ENCODE data around the gene SNHG17.
"Not testable (repeated sequence)": the region's sequence is repeated elsewhere in the genome, so short reads cannot be mapped to it uniquely, and the experiment has no call there.

Gene SNHG17

DNA sequence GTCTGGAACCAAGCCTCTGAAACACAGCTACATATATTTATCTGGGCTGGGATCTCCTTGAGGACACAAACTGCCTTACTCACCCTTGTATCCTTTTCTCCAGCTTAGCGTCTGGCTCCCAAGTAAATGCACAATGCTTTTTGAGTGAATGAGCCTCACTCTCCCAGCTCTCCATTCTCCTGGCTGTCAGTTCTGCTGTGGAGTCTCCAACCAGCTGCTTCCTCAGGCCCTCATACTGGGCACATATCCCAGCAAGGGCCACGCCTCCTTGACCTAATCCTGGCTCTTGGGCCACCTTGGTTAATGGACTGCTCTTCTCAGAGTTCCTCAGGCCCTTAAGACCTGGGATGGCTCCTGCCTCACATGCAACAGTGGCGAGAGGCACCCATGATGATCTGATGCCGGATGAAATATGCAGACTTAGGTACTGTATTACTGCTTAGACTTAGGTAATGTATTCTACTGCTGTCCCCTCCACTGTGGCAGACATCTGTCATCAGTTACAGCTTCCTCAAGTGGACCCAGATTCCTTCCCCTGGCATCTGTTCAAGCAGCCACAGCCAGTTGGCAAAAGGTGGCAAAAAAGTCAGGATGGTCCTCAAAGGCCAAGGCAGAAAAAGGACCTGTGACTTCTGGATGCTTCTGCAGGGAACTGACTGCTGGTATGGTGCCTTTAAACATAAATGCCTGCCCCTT lies 16.5 kb downstream of the SNHG17 start:
- H3K27ac ChIP-seq (ENCODE audit: low read length): no peak overlapping the region

GRCh38 chr20:38414769-38415450 lies 20.2 kb downstream of the SNHG17 start:
- Histone ChIP-seq H4K20me1 (ENCODE audit: insufficient read depth, low read length) (peaks cover 9% of the 10 kb centered on the region; the same call in 1 of the 2 replicates), H3K36me3 (ENCODE audit: insufficient read depth, low read length) (peaks cover 56% of the 10 kb centered on the region), H3K4me3 (ENCODE audit: low read depth in 1 of 2, low read length in 2 of 2) (no peak overlapping the region), H3K4me1 (ENCODE audit: insufficient read depth, low read length) (no peaks in the 10 kb centered on the region), H3K9ac (ENCODE audit: low read depth, low read length) (no peak overlapping the region), H3K79me2 (ENCODE audit: insufficient read depth, low read length) (no peaks in the 10 kb centered on the region), H2AFZ (ENCODE audit: low read depth, low read length) (no peak overlapping the region), H3K27me3 (ENCODE audit: insufficient read depth, low read length, poor library complexity) (no peaks in the 10 kb centered on the region), H3K27ac (ENCODE audit: low read length) (no peak overlapping the region), H3K9me3 (ENCODE audit: insufficient read depth, low read length, severe bottlenecking) (no peaks in the 10 kb centered on the region), H3K4me2 (ENCODE audit: insufficient read depth, low read length) (no peak overlapping the region)
- TF ChIP-seq, protein P1, sequence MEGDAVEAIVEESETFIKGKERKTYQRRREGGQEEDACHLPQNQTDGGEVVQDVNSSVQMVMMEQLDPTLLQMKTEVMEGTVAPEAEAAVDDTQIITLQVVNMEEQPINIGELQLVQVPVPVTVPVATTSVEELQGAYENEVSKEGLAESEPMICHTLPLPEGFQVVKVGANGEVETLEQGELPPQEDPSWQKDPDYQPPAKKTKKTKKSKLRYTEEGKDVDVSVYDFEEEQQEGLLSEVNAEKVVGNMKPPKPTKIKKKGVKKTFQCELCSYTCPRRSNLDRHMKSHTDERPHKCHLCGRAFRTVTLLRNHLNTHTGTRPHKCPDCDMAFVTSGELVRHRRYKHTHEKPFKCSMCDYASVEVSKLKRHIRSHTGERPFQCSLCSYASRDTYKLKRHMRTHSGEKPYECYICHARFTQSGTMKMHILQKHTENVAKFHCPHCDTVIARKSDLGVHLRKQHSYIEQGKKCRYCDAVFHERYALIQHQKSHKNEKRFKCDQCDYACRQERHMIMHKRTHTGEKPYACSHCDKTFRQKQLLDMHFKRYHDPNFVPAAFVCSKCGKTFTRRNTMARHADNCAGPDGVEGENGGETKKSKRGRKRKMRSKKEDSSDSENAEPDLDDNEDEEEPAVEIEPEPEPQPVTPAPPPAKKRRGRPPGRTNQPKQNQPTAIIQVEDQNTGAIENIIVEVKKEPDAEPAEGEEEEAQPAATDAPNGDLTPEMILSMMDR (IDR thresholded peaks at IDR 0.05; ENCODE audit: borderline replicate concordance, extremely low read depth, low read length, poor library complexity, severe bottlenecking): no peak
- TF ChIP-seq EZH2 (IDR thresholded peaks at IDR 0.05; ENCODE audit: borderline replicate concordance, low read depth, low read length, severe bottlenecking): no peak
- ATAC-seq (ENCODE audit: insufficient read depth, low read depth) (no peak), DNase-seq (peak; percentile 4)

More for the DNA sequence above, 16.5 kb downstream of the SNHG17 start:
- ATAC-seq (ENCODE audit: insufficient read depth, low read depth) (peak; percentile 26), DNase-seq (no peak)
- Histone ChIP-seq H3K36me3 (ENCODE audit: insufficient read depth, low read length) (peaks cover 78% of the 10 kb centered on the region), H3K4me2 (ENCODE audit: insufficient read depth, low read length) (no peak overlapping the region), H2AFZ (ENCODE audit: low read depth, low read length) (no peak overlapping the region), H3K4me3 (ENCODE audit: low read depth in 1 of 2, low read length in 2 of 2) (no peak overlapping the region), H3K9ac (ENCODE audit: low read depth, low read length) (no peak overlapping the region), H3K9me3 (ENCODE audit: insufficient read depth, low read length, severe bottlenecking) (no peaks in the 10 kb centered on the region), H3K79me2 (ENCODE audit: insufficient read depth, low read length) (peaks cover 18% of the 10 kb centered on the region; the same call in 1 of the 2 replicates), H3K4me1 (ENCODE audit: insufficient read depth, low read length) (no peaks in the 10 kb centered on the region), H4K20me1 (ENCODE audit: insufficient read depth, low read length) (peaks cover 46% of the 10 kb centered on the region), H3K27me3 (ENCODE audit: insufficient read depth, low read length, poor library complexity) (no peaks in the 10 kb centered on the region)
- TF ChIP-seq, protein P1 (IDR thresholded peaks at IDR 0.05; ENCODE audit: borderline replicate concordance, extremely low read depth, low read length, poor library complexity, severe bottlenecking): no peak

GRCh38 chr20:38412877-38413577 lies 22.1 kb downstream of the SNHG17 start:
- Histone ChIP-seq H3K4me1 (ENCODE audit: insufficient read depth, low read length) (no peaks in the 10 kb centered on the region), H3K79me2 (ENCODE audit: insufficient read depth, low read length) (no peaks in the 10 kb centered on the region), H3K27ac (ENCODE audit: low read length) (no peak overlapping the region), H2AFZ (ENCODE audit: low read depth, low read length) (no peak overlapping the region), H3K9me3 (ENCODE audit: insufficient read depth, low read length, severe bottlenecking) (no peaks in the 10 kb centered on the region), H4K20me1 (ENCODE audit: insufficient read depth, low read length) (no peaks in the 10 kb centered on the region; the same call in 1 of the 2 replicates), H3K4me2 (ENCODE audit: insufficient read depth, low read length) (no peak overlapping the region), H3K9ac (ENCODE audit: low read depth, low read length) (no peak overlapping the region), H3K27me3 (ENCODE audit: insufficient read depth, low read length, poor library complexity) (no peaks in the 10 kb centered on the region), H3K36me3 (ENCODE audit: insufficient read depth, low read length) (peaks cover 42% of the 10 kb centered on the region; the same call in 1 of the 2 replicates), H3K4me3 (ENCODE audit: low read depth in 1 of 2, low read length in 2 of 2) (no peak overlapping the region)
- ATAC-seq (ENCODE audit: insufficient read depth, low read depth) (no peak), DNase-seq (peak; percentile 2)
- TF ChIP-seq, protein P1 (IDR thresholded peaks at IDR 0.05; ENCODE audit: borderline replicate concordance, extremely low read depth, low read length, poor library complexity, severe bottlenecking): no peak
- TF ChIP-seq EZH2 (IDR thresholded peaks at IDR 0.05; ENCODE audit: borderline replicate concordance, low read depth, low read length, severe bottlenecking): no peak

DNA sequence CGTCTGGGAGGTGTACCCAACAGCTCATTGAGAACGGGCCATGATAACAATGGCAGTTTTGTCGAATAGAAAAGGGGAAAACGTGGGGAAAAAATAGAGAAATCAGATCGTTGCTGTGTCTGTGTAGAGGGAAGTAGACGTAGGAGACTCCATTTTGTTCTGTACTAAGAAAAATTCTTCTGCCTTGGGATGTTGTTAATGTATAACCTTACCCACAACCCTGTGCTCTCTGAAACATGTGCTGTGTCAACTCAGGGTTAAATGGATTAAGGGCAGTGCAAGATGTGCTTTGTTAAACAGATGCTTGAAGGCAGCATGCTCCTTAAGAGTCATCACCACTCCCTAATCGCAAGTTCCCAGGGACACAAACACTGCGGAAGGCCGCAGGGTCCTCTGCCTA lies 27.3 kb downstream of the SNHG17 start:
- peaks cover 12% of the 10 kb centered on the region; the same call in 1 of the 2 replicates for H3K36me3 ChIP-seq (ENCODE audit: insufficient read depth, low read length)
- H3K79me2 ChIP-seq (ENCODE audit: insufficient read depth, low read length); H3K9me3 ChIP-seq (ENCODE audit: insufficient read depth, low read length, severe bottlenecking); ATAC-seq (ENCODE audit: insufficient read depth, low read depth); H3K27ac ChIP-seq (ENCODE audit: low read length); H3K9ac ChIP-seq (ENCODE audit: low read depth, low read length); DNase-seq; H3K4me2 ChIP-seq (ENCODE audit: insufficient read depth, low read length); H3K4me3 ChIP-seq (ENCODE audit: low read depth in 1 of 2, low read length in 2 of 2); H3K4me1 ChIP-seq (ENCODE audit: insufficient read depth, low read length); H3K27me3 ChIP-seq (ENCODE audit: insufficient read depth, low read length, poor library complexity); H4K20me1 ChIP-seq (ENCODE audit: insufficient read depth, low read length); H2AFZ ChIP-seq (ENCODE audit: low read depth, low read length): not testable (repeated sequence)

Data from DND-41 (cell line).